H9 (cell line): Measurements from ENCODE around the gene TM2D1. TPM values are rescaled to one million over a fixed set of nuclear protein-coding genes. Genes with fewer than 3 reads are reported as not detected.

Source experiments
- DNase-seq: peaks from one replicate; pipeline ENCODE4 v3.0.0-alpha.2; 2017
- H2AFZ ChIP-seq: one replicate; pipeline ENCODE4 v1.6.1; 2013; ENCODE audit warnings: mild to moderate bottlenecking, low read length, control low read depth, moderate library complexity
- H2AK5ac ChIP-seq: 2 replicates; pipeline ENCODE4 v1.6.1; 2013; ENCODE audit warnings: low read length, control low read depth, mixed read lengths; ENCODE audit not compliant: insufficient read length
- H2BK120ac ChIP-seq: one replicate; pipeline ENCODE4 v1.6.1; 2013; ENCODE audit warnings: low read depth, mild to moderate bottlenecking, low read length, control low read depth, inconsistent platforms; ENCODE audit not compliant: poor library complexity, severe bottlenecking
- H2BK12ac ChIP-seq: 2 replicates; pipeline ENCODE4 v1.6.1; 2013; ENCODE audit warnings: low read length, control low read depth, mixed read lengths, low read depth; ENCODE audit not compliant: insufficient read length
- H2BK15ac ChIP-seq: 2 replicates; pipeline ENCODE4 v1.6.1; 2013; ENCODE audit warnings: low read depth, low read length, control low read depth
- H2BK20ac ChIP-seq: one replicate; pipeline ENCODE4 v1.6.1; 2013; ENCODE audit warnings: low read depth, mild to moderate bottlenecking, low read length, control low read depth, inconsistent platforms; ENCODE audit not compliant: poor library complexity, severe bottlenecking
- H2BK5ac ChIP-seq: 2 replicates; pipeline ENCODE4 v1.6.1; 2013; ENCODE audit warnings: low read length, control low read depth, mixed read lengths; ENCODE audit not compliant: insufficient read length
- H3K14ac ChIP-seq: 2 replicates; pipeline ENCODE4 v1.6.1; 2013; ENCODE audit warnings: low read length, control low read depth; ENCODE audit not compliant: insufficient read depth
- H3K18ac ChIP-seq: 2 replicates; pipeline ENCODE4 v1.6.1; 2013; ENCODE audit warnings: low read depth, mild to moderate bottlenecking, mixed read lengths, low read length, control low read depth; ENCODE audit not compliant: insufficient read length
- H3K23ac ChIP-seq: 2 replicates; pipeline ENCODE4 v1.6.1; 2013; ENCODE audit warnings: low read length, control low read depth, mixed read lengths, low read depth; ENCODE audit not compliant: insufficient read length
- H3K23me2 ChIP-seq: 2 replicates; pipeline ENCODE4 v1.6.1; 2013; ENCODE audit warnings: low read depth, mild to moderate bottlenecking, mixed read lengths, low read length, control low read depth; ENCODE audit not compliant: insufficient read length, poor library complexity, severe bottlenecking
- H3K27ac ChIP-seq: 2 replicates; pipeline ENCODE4 v1.5.1; 2013; ENCODE audit warnings: low read length, control low read depth, mixed read lengths, low read depth; ENCODE audit not compliant: insufficient read length
- H3K27me3 ChIP-seq: 2 replicates; pipeline ENCODE4 v1.6.1; 2013; ENCODE audit warnings: low read length, control low read depth, inconsistent platforms; ENCODE audit not compliant: insufficient read depth
- H3K4ac ChIP-seq: 2 replicates; pipeline ENCODE4 v1.6.1; 2013; ENCODE audit warnings: low read depth, mild to moderate bottlenecking, control low read depth, inconsistent platforms, low read length, moderate library complexity
- H3K4me1 ChIP-seq: 2 replicates; pipeline ENCODE4 v1.6.1; 2013; ENCODE audit warnings: low read length, control low read depth, inconsistent platforms; ENCODE audit not compliant: insufficient read depth
- H3K4me2 ChIP-seq: 2 replicates; pipeline ENCODE4 v1.6.1; 2013; ENCODE audit warnings: low read length, control low read depth, mixed read lengths; ENCODE audit not compliant: insufficient read length, insufficient read depth
- H3K56ac ChIP-seq: 2 replicates; pipeline ENCODE4 v1.6.1; 2013; ENCODE audit warnings: low read depth, mild to moderate bottlenecking, mixed read lengths, low read length, control low read depth; ENCODE audit not compliant: insufficient read length
- H3K79me1 ChIP-seq: 2 replicates; pipeline ENCODE4 v1.6.1; 2013; ENCODE audit warnings: low read depth, mild to moderate bottlenecking, moderate library complexity, low read length, control low read depth, inconsistent platforms; ENCODE audit not compliant: insufficient read depth, poor library complexity, severe bottlenecking
- H3K79me2 ChIP-seq: 2 replicates; pipeline ENCODE4 v1.6.1; 2013; ENCODE audit warnings: low read length, control low read depth, inconsistent platforms; ENCODE audit not compliant: insufficient read depth
- H3K9ac ChIP-seq: 2 replicates; pipeline ENCODE4 v1.6.1; 2013; ENCODE audit warnings: low read length, control low read depth, mixed read lengths; ENCODE audit not compliant: insufficient read length; ENCODE audit errors: extremely low read depth
- H3K9me3 ChIP-seq: one replicate; pipeline ENCODE4 v1.6.1; 2013; ENCODE audit warnings: low read depth, low read length, inconsistent platforms; ENCODE audit not compliant: control insufficient read depth
- H3T11ph ChIP-seq: one replicate; pipeline ENCODE4 v1.6.1; 2013; ENCODE audit warnings: mild to moderate bottlenecking, low read length, control low read depth, inconsistent platforms
- H4K20me1 ChIP-seq: one replicate; pipeline ENCODE4 v1.6.1; 2013; ENCODE audit not compliant: control insufficient read depth, insufficient read length, insufficient read depth
- H4K5ac ChIP-seq: 2 replicates; pipeline ENCODE4 v1.6.1; 2013; ENCODE audit warnings: low read depth, mild to moderate bottlenecking, mixed read lengths, low read length, control low read depth; ENCODE audit not compliant: insufficient read length
- H4K8ac ChIP-seq: replicated peaks from 2 replicates; pipeline ENCODE4 v1.6.1; 2013; ENCODE audit warnings: low read length, control low read depth, mixed read lengths, low read depth; ENCODE audit not compliant: insufficient read length
- H4K91ac ChIP-seq: 2 replicates; pipeline ENCODE4 v1.6.1; 2013; ENCODE audit warnings: low read depth, mild to moderate bottlenecking, moderate library complexity, mixed read lengths, low read length, control low read depth; ENCODE audit not compliant: insufficient read length
- H3K27ac Mint-ChIP-seq, 3 experiments: 2 replicates in 2 of 3; 3 replicates in 1 of 3; pipeline ENCODE4 v1.8.0; 2020 to 2021; ENCODE audit warnings: mixed read lengths in 3 of 3, mild to moderate bottlenecking in 1 of 3, moderate library complexity in 1 of 3
- H3K27me3 Mint-ChIP-seq: 2 replicates; pipeline ENCODE4 v1.8.0; 2021; ENCODE audit warnings: low read depth, mild to moderate bottlenecking, moderate library complexity, mixed read lengths
- H3K36me3 Mint-ChIP-seq, 3 experiments: 2 replicates in 2 of 3; 3 replicates in 1 of 3; pipeline ENCODE4 v1.8.0; 2020 to 2021; ENCODE audit warnings: low read depth in 3 of 3, mixed read lengths in 3 of 3; ENCODE audit not compliant: insufficient read depth in 1 of 3
- H3K4me1 Mint-ChIP-seq, 2 experiments: 2 replicates each; pipeline ENCODE4 v1.8.0; 2020; ENCODE audit warnings: mixed read lengths in 2 of 2
- H3K4me3 Mint-ChIP-seq, 2 experiments: 2 replicates in 1 of 2; 3 replicates in 1 of 2; pipeline ENCODE4 v1.8.0; 2020 to 2021; ENCODE audit warnings: mild to moderate bottlenecking in 2 of 2, mixed read lengths in 2 of 2, moderate library complexity in 1 of 2
- H3K9me3 Mint-ChIP-seq, 2 experiments: 2 replicates in 1 of 2; 3 replicates in 1 of 2; pipeline ENCODE4 v1.8.0; 2020; ENCODE audit warnings: mild to moderate bottlenecking in 2 of 2, mixed read lengths in 2 of 2, moderate library complexity in 1 of 2
- WGBS: extraction: QIAGEN DNeasy Blood & Tissue Kit; methylation state at CpG from one replicate; pipeline ENCODE4 v1.1.7; 2013; ENCODE audit warnings: missing lambda C conversion rate, low lambda C conversion rate, mixed read lengths; ENCODE audit not compliant: insufficient read length; ENCODE audit errors: extremely low coverage; 5-methylcytosine and 5-hydroxymethylcytosine counted together
- total RNA-seq: library from RNA; stranded (reverse); gene quantifications from 2 replicates; pipeline ENCODE4 v1.2.1, GENCODE V29; 2021
- TF ChIP-seq, protein P1 (sequence below): fragments of 200-600 bp; sonication (generic); conservative IDR thresholded peaks from 3 replicates; pipeline ENCODE4 v1.8.0; 2021; ENCODE audit warnings: antibody characterized with exemption, mild to moderate bottlenecking

Gene TM2D1
- total RNA-seq, 1 experiment from 2014 or later = 20.3 TPM

DNA sequence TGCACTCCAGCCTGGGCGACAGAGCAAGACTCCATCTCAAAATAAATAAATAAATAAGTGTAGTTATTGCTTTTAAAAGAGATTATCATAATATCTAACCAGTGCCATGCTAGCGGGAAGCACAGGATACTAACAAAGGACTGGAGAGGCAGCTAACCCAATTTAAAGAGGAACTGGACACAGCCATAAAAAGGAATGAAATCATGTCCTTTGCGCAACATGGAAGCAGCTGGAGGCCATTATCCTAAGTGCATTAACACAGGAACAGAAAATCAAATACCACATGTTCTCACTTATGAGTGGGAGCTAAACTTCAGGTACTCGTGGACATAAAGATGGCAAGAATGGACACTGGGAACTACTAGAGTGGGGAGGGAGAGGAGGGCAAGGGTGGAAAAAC lies 54.9 kb downstream of the TM2D1 start:
- Histone ChIP-seq H3K23ac (no peak overlapping the region), H3K4me1 (no peaks in the 10 kb centered on the region), H3K56ac (no peak overlapping the region), H4K8ac (no peak overlapping the region), H4K5ac (no peak overlapping the region), H3K14ac (no peak overlapping the region), H4K91ac (no peak overlapping the region), H2AFZ (no peak overlapping the region), H3K9me3 (no peaks in the 10 kb centered on the region), H2BK15ac (no peak overlapping the region), H2AK5ac (no peak overlapping the region), H3K27me3 (no peaks in the 10 kb centered on the region), H2BK20ac (no peak overlapping the region), H3K79me2 (no peaks in the 10 kb centered on the region), H3K18ac (no peak overlapping the region), H3T11ph (no peak overlapping the region), H3K27ac (no peak overlapping the region), H2BK5ac (no peak overlapping the region), H2BK120ac (no peak overlapping the region), H3K79me1 (no peaks in the 10 kb centered on the region), H3K23me2 (no peaks in the 10 kb centered on the region), H4K20me1 (no peaks in the 10 kb centered on the region), H2BK12ac (no peak overlapping the region), H3K4me2 (no peak overlapping the region), H3K9ac (no peak overlapping the region), H3K4ac (no peak overlapping the region)
- H3K4me3 Mint-ChIP-seq = no peak overlapping the region
- no peak for DNase-seq
- no peaks in the 10 kb centered on the region for H3K4me1 Mint-ChIP-seq
- no peaks in the 10 kb centered on the region; the same call in 1 of the 2 replicates for H3K27me3 Mint-ChIP-seq
- H3K9me3 Mint-ChIP-seq = no peaks in the 10 kb centered on the region
- H3K36me3 Mint-ChIP-seq = no peaks in the 10 kb centered on the region
- TF ChIP-seq, protein P1, sequence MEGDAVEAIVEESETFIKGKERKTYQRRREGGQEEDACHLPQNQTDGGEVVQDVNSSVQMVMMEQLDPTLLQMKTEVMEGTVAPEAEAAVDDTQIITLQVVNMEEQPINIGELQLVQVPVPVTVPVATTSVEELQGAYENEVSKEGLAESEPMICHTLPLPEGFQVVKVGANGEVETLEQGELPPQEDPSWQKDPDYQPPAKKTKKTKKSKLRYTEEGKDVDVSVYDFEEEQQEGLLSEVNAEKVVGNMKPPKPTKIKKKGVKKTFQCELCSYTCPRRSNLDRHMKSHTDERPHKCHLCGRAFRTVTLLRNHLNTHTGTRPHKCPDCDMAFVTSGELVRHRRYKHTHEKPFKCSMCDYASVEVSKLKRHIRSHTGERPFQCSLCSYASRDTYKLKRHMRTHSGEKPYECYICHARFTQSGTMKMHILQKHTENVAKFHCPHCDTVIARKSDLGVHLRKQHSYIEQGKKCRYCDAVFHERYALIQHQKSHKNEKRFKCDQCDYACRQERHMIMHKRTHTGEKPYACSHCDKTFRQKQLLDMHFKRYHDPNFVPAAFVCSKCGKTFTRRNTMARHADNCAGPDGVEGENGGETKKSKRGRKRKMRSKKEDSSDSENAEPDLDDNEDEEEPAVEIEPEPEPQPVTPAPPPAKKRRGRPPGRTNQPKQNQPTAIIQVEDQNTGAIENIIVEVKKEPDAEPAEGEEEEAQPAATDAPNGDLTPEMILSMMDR = no peak
- H3K27ac Mint-ChIP-seq = no peak overlapping the region; a peak in 2 of 7 replicates
- WGBS = no CpG with 5 or more reads among the region's 4 CpGs
